Thymus (tissue), 11 donors: ENCODE data around the gene SPOCD1. TPM values are rescaled to one million over a fixed set of nuclear protein-coding genes. Genes with fewer than 3 reads are reported as not detected.
"Not testable (repeated sequence)": the region's sequence is repeated elsewhere in the genome, so short reads cannot be mapped to it uniquely, and the experiment has no call there.

ENCODE experiments used
- DNase-seq, 9 donors: peaks; one replicate each; pipeline ENCODE4 v3.0.0-alpha.2; 2013; ENCODE audit warnings: low spot score in 9 of 9, low read depth in 6 of 9, missing footprints in 1 of 9
- H3K27ac ChIP-seq, 2 donors: one replicate each; pipeline ENCODE4 v1.5.1; 2013; ENCODE audit warnings: control low read depth in 1 of 2, low read depth in 1 of 2, low read length in 1 of 2, mild to moderate bottlenecking in 1 of 2, moderate library complexity in 1 of 2
- H3K27me3 ChIP-seq, 2 donors: one replicate each; pipeline ENCODE4 v1.5.1; 2013; ENCODE audit warnings: low read length in 1 of 2; ENCODE audit not compliant: control insufficient read depth in 2 of 2, insufficient read depth in 1 of 2
- H3K36me3 ChIP-seq, 2 donors: one replicate each; pipeline ENCODE4 v1.5.1; 2013; ENCODE audit warnings: low read length in 1 of 2, mild to moderate bottlenecking in 1 of 2, moderate library complexity in 1 of 2; ENCODE audit not compliant: control insufficient read depth in 2 of 2, insufficient read depth in 2 of 2
- H3K4me1 ChIP-seq, 2 donors: one replicate each; pipeline ENCODE4 v1.5.1; 2013; ENCODE audit warnings: low read length in 2 of 2; ENCODE audit not compliant: control insufficient read depth in 2 of 2, insufficient read depth in 2 of 2
- H3K4me3 ChIP-seq, 2 donors: one replicate each; pipeline ENCODE4 v1.5.1; 2013; ENCODE audit warnings: low read length in 2 of 2, control low read depth in 1 of 2, mild to moderate bottlenecking in 1 of 2
- H3K9me3 ChIP-seq, 2 donors: one replicate each; pipeline ENCODE4 v1.5.1; 2013; ENCODE audit warnings: low read length in 1 of 2, mild to moderate bottlenecking in 1 of 2; ENCODE audit not compliant: control insufficient read depth in 2 of 2, insufficient read depth in 1 of 2
- WGBS: extraction: QIAGEN DNeasy Blood & Tissue Kit; methylation state at CpG from one replicate; pipeline ENCODE4 v1.1.7; 2013; 5-methylcytosine and 5-hydroxymethylcytosine counted together
- polyA plus RNA-seq: library from polyadenylated mRNA; stranded (reverse); fragments of 200-250 nt; gene quantifications from one replicate; pipeline ENCODE4 v1.2.3, GENCODE V29; 2013
- total RNA-seq: library from RNA; stranded (reverse); fragments of 120-200 nt; gene quantifications from one replicate; pipeline ENCODE4 v1.2.4, GENCODE V29; 2013
- donor health status: healthy.

The SPOCD1 gene
- total and polyA plus RNA-seq, 2 donors: 0.41 to 2.5 TPM

GRCh38 chr1:31822766-31823165, 6.9 kb upstream of the SPOCD1 start:
- DNase-seq: no peak
- peaks cover 7 to 44% of the 10 kb centered on the region in 2 donors for H3K4me1 ChIP-seq
- WGBS: 96% methylated on average over 3 of the region's 3 CpGs
- no peak overlapping the region for H3K27ac ChIP-seq
- H3K27me3 ChIP-seq: no peaks in the 10 kb centered on the region
- H3K36me3 ChIP-seq: no peaks in the 10 kb centered on the region
- H3K4me3 ChIP-seq: no peak overlapping the region
- H3K9me3 ChIP-seq: no peaks in the 10 kb centered on the region

DNA sequence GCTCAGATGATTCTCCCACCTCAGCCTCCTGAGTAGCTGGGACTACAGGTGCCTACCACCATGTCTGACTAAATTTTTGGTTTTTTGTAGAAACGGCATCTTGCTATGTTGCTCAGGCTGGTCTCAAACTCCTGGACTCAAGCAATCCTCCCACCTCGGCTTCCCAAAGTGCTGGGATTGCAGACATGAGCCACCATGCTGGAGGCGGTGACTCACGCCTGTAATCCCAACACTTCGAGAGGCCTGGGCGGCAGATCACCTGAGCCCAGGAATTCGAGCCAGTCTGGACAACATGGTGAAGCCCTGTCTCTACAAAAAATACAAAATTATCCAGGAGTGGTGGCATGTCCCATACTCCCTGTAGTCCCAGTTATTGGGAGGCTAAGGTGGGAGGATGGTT, 4.4 kb upstream of the SPOCD1 start:
- H3K4me1 ChIP-seq: peaks cover 2 to 30% of the 10 kb centered on the region in 2 donors
- WGBS: 98% methylated on average over 7 of the region's 7 CpGs
- H3K4me3 ChIP-seq, H3K27ac ChIP-seq, H3K9me3 ChIP-seq, DNase-seq, H3K27me3 ChIP-seq, H3K36me3 ChIP-seq: not testable (repeated sequence)

DNA sequence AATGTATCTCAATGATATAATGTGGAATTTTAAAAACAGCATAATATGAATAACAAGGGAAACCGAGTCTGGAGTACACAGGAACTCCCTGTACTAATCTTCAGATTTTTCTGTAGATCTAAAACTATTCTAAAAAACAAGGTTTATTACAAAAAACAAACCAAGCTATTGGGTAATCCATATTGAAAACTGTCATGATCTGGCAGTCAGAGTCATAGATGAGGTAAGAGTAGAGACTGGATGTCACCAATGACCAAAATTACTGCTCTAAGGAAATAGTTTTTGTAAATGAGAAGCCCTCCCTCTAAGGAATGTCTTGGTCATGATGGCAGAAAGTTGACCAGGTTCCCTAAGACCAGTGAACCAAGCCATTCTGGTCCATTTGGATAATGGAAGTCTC, 2.4 kb upstream of the SPOCD1 start:
- Histone ChIP-seq H3K9me3 (no peaks in the 10 kb centered on the region), H3K4me3 (no peak overlapping the region), H3K36me3 (no peaks in the 10 kb centered on the region), H3K27me3 (no peaks in the 10 kb centered on the region), H3K4me1 (peaks cover 10 to 31% of the 10 kb centered on the region in 2 donors), H3K27ac (no peak overlapping the region)
- WGBS: 99% methylated on average over 1 of the region's 1 CpG
- DNase-seq: no peak

DNA sequence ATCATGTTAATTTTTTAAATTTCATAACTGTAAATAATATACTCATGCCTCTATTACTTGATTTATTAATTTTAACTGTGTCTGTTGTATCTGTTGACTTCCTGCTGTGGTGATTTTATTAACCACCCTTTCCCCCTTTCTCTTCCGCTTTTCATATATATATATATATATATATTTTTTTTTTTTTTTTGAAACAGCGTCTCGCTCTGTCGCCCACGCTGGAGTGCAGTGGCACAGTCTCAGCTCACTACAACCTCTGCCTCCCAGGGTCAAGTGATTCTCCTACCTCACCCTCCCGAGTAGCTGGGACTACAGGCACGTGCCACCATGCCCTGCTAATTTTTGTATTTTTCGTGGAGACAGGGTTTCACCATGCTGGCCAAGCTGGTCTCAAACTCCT, 1.1 kb upstream of the SPOCD1 start:
- H3K4me1 ChIP-seq: peaks cover 10 to 29% of the 10 kb centered on the region in 2 donors
- H3K4me3 ChIP-seq, H3K27me3 ChIP-seq, DNase-seq, H3K9me3 ChIP-seq, H3K27ac ChIP-seq, H3K36me3 ChIP-seq: not testable (repeated sequence)
- WGBS: 55% methylated on average over 8 of the region's 8 CpGs

GRCh38 chr1:31816501-31816900, 679 bp upstream of the SPOCD1 start:
- not testable (repeated sequence) for H3K27ac ChIP-seq, H3K4me3 ChIP-seq, H3K27me3 ChIP-seq, H3K36me3 ChIP-seq, H3K9me3 ChIP-seq, DNase-seq
- WGBS: 97% methylated on average over 3 of the region's 3 CpGs
- peaks cover 14 to 33% of the 10 kb centered on the region in 2 donors for H3K4me1 ChIP-seq

GRCh38 chr1:31815307-31815645, 546 bp downstream of the SPOCD1 start:
- Histone ChIP-seq H3K36me3 (no peaks in the 10 kb centered on the region), H3K4me1 (peaks cover 15 to 40% of the 10 kb centered on the region in 2 donors), H3K4me3 (peak overlapping the region in 1 of 2 donors; percentile 52), H3K27me3 (no peaks in the 10 kb centered on the region), H3K9me3 (no peaks in the 10 kb centered on the region), H3K27ac (peak overlapping the region in 1 of 2 donors; percentile 77)
- no peak for DNase-seq
- WGBS: 98% methylated on average over 7 of the region's 7 CpGs

DNA sequence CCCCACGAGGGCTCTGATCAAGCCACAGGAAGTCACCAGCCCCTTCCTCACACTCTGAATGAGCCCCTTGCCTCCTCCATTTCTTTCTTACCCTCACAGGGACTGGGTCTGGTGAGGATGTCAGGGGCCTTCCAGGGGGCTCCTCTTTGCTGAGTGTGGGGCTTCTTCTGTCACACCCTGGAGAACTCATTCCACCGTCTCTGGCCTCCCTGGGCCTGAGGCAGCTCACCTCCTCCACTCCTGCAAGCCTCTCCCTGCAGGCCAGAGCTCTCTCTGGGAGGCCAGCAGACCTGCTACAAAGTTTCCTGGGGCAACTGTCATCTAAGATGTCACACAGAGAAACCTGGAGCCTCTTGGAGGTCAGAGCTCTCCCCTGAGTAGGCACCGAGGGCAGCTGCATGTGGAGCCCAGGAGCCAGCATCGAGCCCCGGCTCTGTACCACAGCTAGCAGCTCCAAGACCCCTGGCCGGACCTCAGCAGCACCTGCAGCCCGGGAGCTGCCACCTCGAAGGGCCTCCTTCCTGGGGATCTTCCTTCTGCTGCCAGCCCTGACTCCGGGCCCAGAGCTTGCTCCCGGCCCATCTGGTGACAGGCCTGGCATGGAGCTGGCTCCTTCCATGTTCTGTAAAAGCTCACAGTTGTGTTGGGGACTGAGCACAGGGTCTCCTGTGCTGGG, 1.1 kb downstream of the SPOCD1 start:
- Histone ChIP-seq H3K36me3 (no peaks in the 10 kb centered on the region), H3K4me3 (peak overlapping the region in 1 of 2 donors; percentile 52), H3K4me1 (peaks cover 15 to 40% of the 10 kb centered on the region in 2 donors), H3K9me3 (no peaks in the 10 kb centered on the region), H3K27ac (peak overlapping the region in 1 of 2 donors; percentile 77), H3K27me3 (no peaks in the 10 kb centered on the region)
- WGBS: 82% methylated on average over 10 of the region's 10 CpGs
- DNase-seq: no peak

DNA sequence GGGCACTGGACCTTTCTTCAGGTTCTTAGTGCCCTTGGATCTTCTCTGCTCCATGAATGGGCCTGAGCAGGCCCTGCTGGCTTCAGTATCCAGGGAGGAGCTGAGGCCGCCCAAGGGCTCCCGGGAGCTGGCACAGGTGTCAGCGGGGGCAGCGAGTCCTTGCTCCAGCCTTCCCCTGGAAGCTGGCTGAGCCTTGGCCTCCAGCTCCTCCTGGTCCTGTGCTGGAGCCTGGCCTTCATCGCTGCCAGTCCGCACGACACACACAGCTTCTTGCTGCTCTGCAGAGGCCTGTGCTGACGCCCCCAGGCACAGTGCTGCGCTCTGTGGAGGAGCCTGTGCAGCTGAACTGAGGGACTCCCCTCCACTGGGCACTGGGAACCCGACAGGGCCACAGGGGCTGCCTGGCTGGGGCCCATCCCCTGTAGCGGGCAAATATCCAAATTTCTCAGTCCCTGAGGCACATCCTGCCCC, 1.7 kb downstream of the SPOCD1 start:
- Histone ChIP-seq H3K36me3 (no peaks in the 10 kb centered on the region), H3K27me3 (no peaks in the 10 kb centered on the region), H3K27ac (peak overlapping the region in 1 of 2 donors; percentile 77), H3K9me3 (no peaks in the 10 kb centered on the region), H3K4me1 (peaks cover 15 to 40% of the 10 kb centered on the region in 2 donors), H3K4me3 (no peak overlapping the region)
- 91% methylated on average over 11 of the region's 11 CpGs for WGBS
- no peak for DNase-seq

DNA sequence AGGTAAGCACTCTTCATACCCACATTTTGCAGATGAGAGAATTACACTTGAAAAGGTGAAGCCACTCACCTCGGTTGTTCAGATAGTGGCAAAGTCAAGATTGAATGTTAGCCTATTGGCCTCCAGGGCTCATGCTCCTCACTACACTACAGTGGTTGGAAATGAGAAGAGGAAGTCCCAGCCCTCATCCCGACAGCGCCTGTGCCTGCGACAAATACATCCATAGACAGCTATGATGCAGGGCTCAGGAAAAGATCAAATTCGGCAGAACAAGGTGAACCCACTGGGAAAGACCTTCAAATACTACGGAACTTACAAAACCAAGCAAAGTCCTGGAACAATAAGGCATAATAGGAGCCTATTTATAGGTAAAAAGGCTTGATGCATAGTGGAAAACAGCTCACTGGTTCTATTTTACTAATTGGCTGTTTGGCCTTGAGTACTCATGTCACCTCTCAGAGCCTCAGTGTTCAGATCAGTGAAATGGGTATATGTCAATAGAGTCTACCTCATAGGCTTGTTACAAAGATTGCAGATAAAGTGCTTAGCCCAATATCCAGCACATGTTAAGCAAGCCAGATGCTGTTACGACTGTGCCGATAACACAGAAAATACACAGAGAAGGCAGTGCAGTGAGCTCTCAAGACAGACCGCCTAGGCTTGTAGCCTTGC, 3.5 kb downstream of the SPOCD1 start:
- Histone ChIP-seq H3K4me3 (no peak overlapping the region), H3K27me3 (no peaks in the 10 kb centered on the region), H3K36me3 (no peaks in the 10 kb centered on the region), H3K9me3 (no peaks in the 10 kb centered on the region), H3K27ac (no peak overlapping the region), H3K4me1 (peaks cover 15 to 40% of the 10 kb centered on the region in 2 donors)
- DNase-seq: no peak
- WGBS: 80% methylated on average over 9 of the region's 9 CpGs
